Esophagus squamous epithelium (tissue), 5 donors: Measurements from ENCODE around the gene ATXN1. TPM values are rescaled to one million over a fixed set of nuclear protein-coding genes. Genes with fewer than 3 reads are reported as not detected.
A peak's percentile ranks its signal among the peaks of the same experiment; 100 is the strongest.

Source experiments
- DNase-seq: peaks from one replicate; lab custom pipeline; 2025; lab: John Stamatoyannopoulos, UW
- H3K27ac ChIP-seq, 4 donors: fragments of 200-600 bp; sonication (generic); one replicate each; pipeline ENCODE4 v1.5.1; 2016 to 2019; ENCODE audit warnings: mild to moderate bottlenecking in 1 of 4
- H3K27me3 ChIP-seq, 4 donors: fragments of 200-600 bp; sonication (generic); 1 replicate in 3 of 4; 2 replicates in 1 of 4; pipeline versions ENCODE4 v1.5.1 to v1.6.0; 2017 to 2021; ENCODE audit warnings: antibody characterized with exemption in 1 of 4
- H3K36me3 ChIP-seq, 3 donors: fragments of 200-600 bp; sonication (generic); one replicate each; pipeline ENCODE4 v1.5.1; 2016 to 2019
- H3K4me1 ChIP-seq, 3 donors: fragments of 200-600 bp; sonication (generic); one replicate each; pipeline ENCODE4 v1.5.1; 2017 to 2019
- H3K4me3 ChIP-seq, 4 donors: fragments of 200-600 bp; sonication (generic); 1 replicate in 3 of 4; 2 replicates in 1 of 4; pipeline ENCODE4 v1.5.1; 2016 to 2019; ENCODE audit warnings: mild to moderate bottlenecking in 2 of 4, moderate library complexity in 1 of 4
- H3K9me3 ChIP-seq, 3 donors: fragments of 200-600 bp; sonication (generic); one replicate each; pipeline ENCODE4 v1.5.1; 2016 to 2019
- POLR2A ChIP-seq, 4 donors: fragments of 450-650 bp; IDR thresholded peaks; one replicate each; pipeline ENCODE4 v1.6.1; 2017; ENCODE audit warnings: antibody characterized with exemption in 4 of 4, mild to moderate bottlenecking in 4 of 4, moderate library complexity in 3 of 4
- WGBS, 2 donors: methylation state at CpG; one replicate each; pipeline ENCODE4 v1.1.5; 2018; 5-methylcytosine and 5-hydroxymethylcytosine counted together
- intact Hi-C: fragments of 100-400 bp; cut with DNase I; formaldehyde crosslinking; loops from one replicate; pipeline ENCODE4 v1.15.0; 2022
- total RNA-seq, 4 donors: library from RNA; depleted of rRNA; stranded (reverse); fragments of >200 nt; gene quantifications; one replicate each; pipeline ENCODE4 v1.1.0, GENCODE V29; 2016
- TF ChIP-seq, protein P1 (sequence below), 6 experiments: fragments of 450-650 bp in 4 of 6; fragments of 200-600 bp in 2 of 6; sonication (generic) in 2 of 6; IDR thresholded peaks; one replicate each; pipeline ENCODE4 v1.5.1; 2016 to 2019; ENCODE audit warnings: antibody characterized with exemption in 6 of 6, mild to moderate bottlenecking in 4 of 6, moderate library complexity in 4 of 6
- donor health status: DM: yes; HTN: yes; CAD: no.

ATXN1 gene
- total RNA-seq, 4 donors from 2014 or later, result 17.5 to 50.5 (median 28.5) TPM

DNA sequence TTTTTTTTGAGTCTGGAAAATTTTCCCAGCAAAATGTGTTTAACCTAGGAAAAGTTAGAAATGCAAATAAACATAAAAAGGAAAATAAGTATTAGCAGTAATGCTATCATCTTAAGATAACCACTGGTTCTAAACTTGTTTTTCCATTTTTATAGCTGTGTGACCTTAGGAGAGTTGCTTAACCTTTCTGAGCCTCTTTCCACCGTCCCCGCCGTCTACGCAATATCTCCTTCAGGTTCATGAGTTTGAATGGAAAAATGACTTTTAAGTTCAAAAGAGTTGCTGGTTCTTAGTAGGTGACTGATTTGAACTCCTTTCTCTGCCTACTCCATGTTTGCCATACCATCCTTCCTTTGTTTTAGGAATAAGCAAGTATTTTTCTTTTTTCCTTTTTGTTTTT lies 478.9 kb downstream of the ATXN1 start:
- intact Hi-C loops, result no loop called here
- no peak for DNase-seq
- Histone ChIP-seq H3K27ac (no peak overlapping the region), H3K27me3 (no peaks in the 10 kb centered on the region), H3K9me3 (no peaks in the 10 kb centered on the region), H3K4me1 (peaks cover 6 to 11% (median 7%) of the 10 kb centered on the region in 3 donors), H3K4me3 (no peak overlapping the region), H3K36me3 (no peaks in the 10 kb centered on the region)
- no peak for TF ChIP-seq POLR2A (IDR thresholded peaks at IDR 0.05)
- TF ChIP-seq, protein P1, sequence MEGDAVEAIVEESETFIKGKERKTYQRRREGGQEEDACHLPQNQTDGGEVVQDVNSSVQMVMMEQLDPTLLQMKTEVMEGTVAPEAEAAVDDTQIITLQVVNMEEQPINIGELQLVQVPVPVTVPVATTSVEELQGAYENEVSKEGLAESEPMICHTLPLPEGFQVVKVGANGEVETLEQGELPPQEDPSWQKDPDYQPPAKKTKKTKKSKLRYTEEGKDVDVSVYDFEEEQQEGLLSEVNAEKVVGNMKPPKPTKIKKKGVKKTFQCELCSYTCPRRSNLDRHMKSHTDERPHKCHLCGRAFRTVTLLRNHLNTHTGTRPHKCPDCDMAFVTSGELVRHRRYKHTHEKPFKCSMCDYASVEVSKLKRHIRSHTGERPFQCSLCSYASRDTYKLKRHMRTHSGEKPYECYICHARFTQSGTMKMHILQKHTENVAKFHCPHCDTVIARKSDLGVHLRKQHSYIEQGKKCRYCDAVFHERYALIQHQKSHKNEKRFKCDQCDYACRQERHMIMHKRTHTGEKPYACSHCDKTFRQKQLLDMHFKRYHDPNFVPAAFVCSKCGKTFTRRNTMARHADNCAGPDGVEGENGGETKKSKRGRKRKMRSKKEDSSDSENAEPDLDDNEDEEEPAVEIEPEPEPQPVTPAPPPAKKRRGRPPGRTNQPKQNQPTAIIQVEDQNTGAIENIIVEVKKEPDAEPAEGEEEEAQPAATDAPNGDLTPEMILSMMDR (IDR thresholded peaks at IDR 0.05), result no peak
- 90 to 92% methylated on average over 4 of the region's 4 CpGs for WGBS, 2 donors

DNA sequence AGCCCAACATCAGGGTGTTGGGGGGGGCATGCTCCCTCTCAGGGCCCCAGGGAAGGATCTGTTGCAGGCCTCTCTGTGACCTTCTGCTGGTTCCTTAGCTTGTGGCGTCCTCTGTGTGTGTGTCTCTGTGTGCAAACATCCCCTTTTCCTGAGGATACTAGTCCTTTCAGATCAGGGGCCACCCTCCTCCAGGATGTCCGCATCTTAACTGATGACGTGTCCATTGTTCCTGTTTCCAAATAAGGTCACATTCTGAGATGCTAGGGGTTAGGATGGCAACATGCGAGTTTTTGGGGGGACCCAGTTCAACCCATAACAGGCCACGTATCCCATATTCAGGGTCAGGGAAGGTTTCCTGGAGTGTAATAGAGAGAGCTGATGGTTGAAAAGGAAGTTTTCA lies 482.0 kb downstream of the ATXN1 start:
- Histone ChIP-seq H3K9me3 (no peaks in the 10 kb centered on the region), H3K36me3 (no peaks in the 10 kb centered on the region), H3K4me1 (peaks cover 6 to 16% (median 9%) of the 10 kb centered on the region in 3 donors), H3K27ac (no peak overlapping the region), H3K4me3 (no peak overlapping the region), H3K27me3 (no peaks in the 10 kb centered on the region)
- TF ChIP-seq, protein P1 (IDR thresholded peaks at IDR 0.05), result no peak
- TF ChIP-seq POLR2A (IDR thresholded peaks at IDR 0.05), result no peak
- no peak for DNase-seq
- intact Hi-C loops, result no loop called here
- WGBS, 2 donors, result 60 to 97% methylated on average over 1 to 5 of the region's 5 CpGs

DNA sequence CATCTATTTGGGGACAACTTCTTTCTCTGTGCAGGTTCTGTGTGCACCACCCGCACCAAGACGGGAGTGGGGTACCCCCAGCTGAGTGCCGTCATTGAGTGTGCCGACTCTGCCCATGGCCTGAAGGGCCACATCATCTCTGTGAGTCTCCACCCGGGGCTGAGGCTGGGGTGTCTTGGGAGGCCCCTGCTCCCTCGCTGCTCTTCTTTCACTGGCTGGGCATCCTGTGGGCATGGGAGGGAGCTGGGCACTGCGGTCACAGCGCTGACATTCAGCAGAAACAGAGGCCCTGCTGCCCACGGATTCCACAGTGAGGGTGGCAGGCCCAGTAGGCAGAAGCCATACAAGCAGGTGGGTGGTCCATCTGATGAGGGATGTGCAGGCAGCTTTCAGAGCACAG lies 482.5 kb downstream of the ATXN1 start:
- H3K4me3 ChIP-seq, result no peak overlapping the region
- intact Hi-C loops, result no loop called here
- H3K36me3 ChIP-seq, result no peaks in the 10 kb centered on the region
- peaks cover 6 to 16% (median 9%) of the 10 kb centered on the region in 3 donors for H3K4me1 ChIP-seq
- DNase-seq, result no peak
- no peak overlapping the region for H3K27ac ChIP-seq
- 100% methylated on average over 4 of the region's 9 CpGs; no CpG with 5 or more reads in 1 of the 2 donors for WGBS, 2 donors
- TF ChIP-seq, protein P1 (IDR thresholded peaks at IDR 0.05), result no peak
- no peak for TF ChIP-seq POLR2A (IDR thresholded peaks at IDR 0.05)
- no peaks in the 10 kb centered on the region for H3K9me3 ChIP-seq
- H3K27me3 ChIP-seq, result no peaks in the 10 kb centered on the region

DNA sequence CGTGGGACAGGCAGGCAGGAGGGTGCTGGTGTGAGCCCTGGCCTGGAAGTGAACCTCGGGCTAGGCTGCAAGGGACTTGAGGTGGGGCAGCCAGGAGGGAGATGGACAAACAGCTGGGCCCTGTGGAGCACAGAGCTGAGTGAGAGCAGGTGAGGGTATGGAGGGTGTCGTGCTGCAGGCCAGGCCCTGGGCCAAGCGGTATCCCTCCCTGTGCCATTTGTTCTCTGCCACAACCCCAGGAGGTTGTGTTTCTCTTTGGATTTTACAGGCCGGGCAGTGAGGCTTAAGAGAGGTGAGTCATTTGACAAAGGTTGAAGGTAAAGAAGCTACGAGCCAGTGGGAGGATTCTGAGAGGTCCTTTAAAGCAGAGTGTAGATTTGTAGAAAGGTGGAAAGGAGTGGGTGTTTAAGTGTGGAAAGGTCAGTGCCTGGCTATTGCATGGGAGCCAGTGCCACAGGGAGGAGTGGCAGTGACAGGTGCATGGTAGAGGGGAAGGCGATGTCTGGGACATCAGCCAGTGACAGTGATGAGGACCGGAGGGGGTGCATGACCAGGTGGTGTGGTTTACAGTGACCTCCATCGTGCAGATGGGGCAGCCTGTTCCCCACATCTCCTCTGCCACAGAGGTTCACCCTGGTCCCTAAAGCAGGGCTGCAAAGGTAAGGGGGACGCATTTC lies 483.1 kb downstream of the ATXN1 start:
- Histone ChIP-seq H3K36me3 (no peaks in the 10 kb centered on the region), H3K4me3 (no peak overlapping the region), H3K27me3 (no peaks in the 10 kb centered on the region), H3K27ac (peak overlapping the region in 2 of 4 donors; percentile 9 to 52), H3K9me3 (no peaks in the 10 kb centered on the region), H3K4me1 (peaks cover 6 to 16% (median 9%) of the 10 kb centered on the region in 3 donors)
- intact Hi-C loops, result no loop called here
- WGBS, 2 donors, result 76 to 77% methylated on average over 10 of the region's 10 CpGs
- TF ChIP-seq POLR2A (IDR thresholded peaks at IDR 0.05), result no peak
- TF ChIP-seq, protein P1 (IDR thresholded peaks at IDR 0.05), result no peak
- DNase-seq, result no peak

DNA sequence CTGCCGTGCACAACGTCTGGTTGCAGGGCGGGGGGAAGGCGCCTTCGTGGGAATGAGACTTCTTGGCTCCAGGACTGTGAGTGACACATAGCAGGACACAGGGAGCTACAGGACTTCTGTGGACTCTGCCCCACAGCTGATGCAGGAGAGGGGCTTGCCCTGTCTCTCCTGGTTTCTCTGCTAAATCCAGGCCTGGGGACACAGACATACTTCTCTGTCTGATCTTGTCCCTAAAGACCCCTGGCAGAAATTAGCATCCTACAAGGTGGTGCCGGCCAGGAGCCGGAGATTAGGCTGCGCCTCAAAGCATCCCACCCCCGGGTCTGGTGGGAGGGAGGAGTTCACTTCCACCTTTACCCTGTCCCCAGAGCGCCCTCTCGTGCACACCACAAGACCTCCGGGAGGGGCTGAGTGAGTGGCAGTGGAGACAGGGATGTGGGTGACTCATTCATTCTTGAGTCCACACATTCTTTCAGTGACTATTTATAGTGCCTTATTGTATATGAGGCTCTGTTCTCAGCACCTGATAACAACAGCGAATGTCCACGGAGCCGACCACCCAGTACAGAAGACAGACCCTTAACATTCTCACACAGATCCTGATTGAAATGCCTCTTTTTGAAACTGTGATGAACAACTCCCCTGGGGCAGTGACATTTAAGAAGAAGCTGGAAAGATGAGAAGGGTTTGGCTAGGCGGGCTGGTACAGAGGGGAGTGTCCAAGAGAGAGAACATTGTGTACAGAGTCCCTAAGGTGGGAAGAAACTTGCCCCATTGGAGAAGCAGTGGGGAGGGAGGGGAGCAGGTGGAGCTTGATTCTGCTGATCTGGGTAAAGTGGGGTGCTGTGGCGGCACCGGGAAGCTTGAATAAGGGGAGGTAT lies 483.9 kb downstream of the ATXN1 start:
- no peaks in the 10 kb centered on the region for H3K9me3 ChIP-seq
- no peaks in the 10 kb centered on the region for H3K36me3 ChIP-seq
- no peak for DNase-seq
- intact Hi-C loops, result no loop called here
- peak overlapping the region in 2 of 4 donors; percentile 9 to 52 for H3K27ac ChIP-seq
- H3K4me3 ChIP-seq, result no peak overlapping the region
- no peaks in the 10 kb centered on the region for H3K27me3 ChIP-seq
- WGBS, 2 donors, result 43 to 62% methylated on average over 6 to 14 of the region's 18 CpGs
- peaks cover 6 to 16% (median 9%) of the 10 kb centered on the region in 3 donors for H3K4me1 ChIP-seq
- TF ChIP-seq, protein P1 (IDR thresholded peaks at IDR 0.05), result peak in 3 of 6 experiments; percentile 9 to 33 (median 22)
- TF ChIP-seq POLR2A (IDR thresholded peaks at IDR 0.05), result no peak
